ENCODE measurements around the gene ANKS3. TPM values are rescaled to one million over a fixed set of nuclear protein-coding genes. Genes with fewer than 3 reads are reported as not detected.

ANKS3 gene
- total and polyA plus RNA-seq, 2 of the 8 experiments (the other 6 are each of a cell fraction or from before 2014, with no cell fraction given) = 15.5 to 23.9 TPM

DNA sequence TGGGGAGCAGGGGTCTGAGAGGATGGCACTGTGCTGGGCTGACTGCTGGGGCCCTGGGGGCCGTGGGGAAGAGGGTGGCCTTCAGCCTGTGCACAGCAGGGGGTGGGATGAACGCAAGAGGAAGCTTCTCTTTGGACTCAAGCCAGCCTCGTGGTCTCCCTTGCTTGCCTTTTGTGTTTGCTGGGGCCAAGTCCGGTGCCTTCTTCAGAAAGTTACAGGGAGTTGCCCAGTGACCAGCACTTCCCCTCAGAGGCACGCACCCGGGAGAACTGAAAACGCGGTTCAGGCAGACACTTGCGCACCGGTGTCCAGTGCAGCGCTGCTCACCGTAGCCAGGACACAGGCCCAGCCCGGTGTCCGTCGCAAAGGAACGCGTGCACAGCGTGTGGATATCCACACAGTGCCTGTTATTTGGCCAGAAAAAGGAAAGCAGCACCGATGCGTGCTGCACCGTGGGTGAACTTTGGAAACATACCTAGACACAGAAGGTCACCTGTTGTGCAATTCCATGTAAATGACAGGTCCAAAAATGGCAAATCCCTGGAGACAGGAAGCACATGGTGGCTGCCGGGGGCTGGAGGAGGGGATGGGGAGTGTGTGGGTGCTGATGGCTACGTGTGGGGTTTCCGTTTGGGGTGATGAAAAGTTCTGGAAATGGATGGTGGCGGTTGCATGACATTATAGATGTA is 70.2 kb downstream of the ANKS3 start:
- no peak overlapping the region for H2BK15ac ChIP-seq (ENCODE audit: low read length)
- H3K23me2 ChIP-seq (ENCODE audit: low read depth, low read length) = peaks cover 6% of the 10 kb centered on the region
- H3K4ac ChIP-seq (replicated peaks; ENCODE audit: insufficient read length, low read depth, low read length) = no peak overlapping the region
- ChIA-PET CTCF (ENCODE audit: partially characterized antibody) (interaction anchor here (0.7 to 1.5 kb wide), 4 partner anchors 9 to 153 kb away, joined by 3 to 4 read pairs (median 3); no protein-coding TSS in a partner anchor), POLR2A (ENCODE audit: partially characterized antibody) (interaction anchor here (0.7 to 0.9 kb wide), 2 partner anchors 17 to 33 kb away, joined by 3 read pairs; no protein-coding TSS in a partner anchor)
- H2BK12ac ChIP-seq (ENCODE audit: low read depth, low read length) = no peak overlapping the region
- no peak overlapping the region for H3K18ac ChIP-seq (ENCODE audit: extremely low read depth, low read length)
- H2AK5ac ChIP-seq (ENCODE audit: low read depth, low read length) = no peak overlapping the region
- no peak overlapping the region for H2BK120ac ChIP-seq (replicated peaks; ENCODE audit: low read depth, low read length)
- no peak overlapping the region for H3K9ac ChIP-seq (replicated peaks in 1 of 4; ENCODE audit: extremely low read depth in 1 of 4, low read depth in 3 of 4, low read length in 3 of 4)
- no peak overlapping the region for H4K91ac ChIP-seq (replicated peaks; ENCODE audit: insufficient read length, low read length)
- peaks cover 0 to 3% of the 10 kb centered on the region in 2 experiments; a peak in 1 of 4 replicates for H3K79me2 ChIP-seq (ENCODE audit: control insufficient read depth in 1 of 2, insufficient read depth in 2 of 2, low read length in 2 of 2)
- no peak overlapping the region for H3K4me2 ChIP-seq (ENCODE audit: insufficient read depth in 1 of 2, low read depth in 2 of 2, low read length in 2 of 2)
- H2AFZ ChIP-seq (ENCODE audit: low read length) = no peak overlapping the region
- no peak overlapping the region for H2BK20ac ChIP-seq (ENCODE audit: low read length)
- H4K8ac ChIP-seq (ENCODE audit: extremely low read depth, insufficient read depth, low read length) = no peak overlapping the region
- H2BK5ac ChIP-seq (ENCODE audit: low read depth, low read length) = peak overlapping the region; percentile 88; the same call in 1 of the 2 replicates
- no peak overlapping the region for H3K56ac ChIP-seq (replicated peaks; ENCODE audit: insufficient read length, low read depth, low read length)
- no peak overlapping the region for H3K23ac ChIP-seq (ENCODE audit: insufficient read length)
- peaks cover 0 to 23% of the 10 kb centered on the region in 2 experiments for H4K20me1 ChIP-seq (replicated peaks in 1 of 2; ENCODE audit: control insufficient read depth in 1 of 2, insufficient read depth in 2 of 2, low read length in 2 of 2)
- peaks cover 15% of the 10 kb centered on the region; the same call in 1 of the 2 replicates for H3K79me1 ChIP-seq (ENCODE audit: low read depth, low read length)
- 93% methylated on average over 25 of the region's 25 CpGs; no CpG with 5 or more reads in 1 of the 2 experiments for WGBS, 2 experiments (ENCODE audit: extremely low coverage in 1 of 2, insufficient coverage in 1 of 2, insufficient read length in 1 of 2, insufficient replicate concordance in 2 of 2, low coverage in 1 of 2, low lambda C conversion rate in 2 of 2, missing lambda C conversion rate in 1 of 2)
- FAIRE-seq = no peak
- no peak overlapping the region for H3K14ac ChIP-seq (ENCODE audit: insufficient read length)
- DNase-seq (ENCODE audit: low read depth in 1 of 2, low spot score in 2 of 2) = no peak
- H3K4me1 ChIP-seq (replicated peaks in 1 of 4; ENCODE audit: control insufficient read depth in 3 of 4, insufficient read depth in 4 of 4, low read length in 3 of 4) = peaks cover 0 to 2% (median 0%) of the 10 kb centered on the region in 4 experiments; a peak in 3 of 7 replicates
- peaks cover 2 to 21% (median 16%) of the 10 kb centered on the region in 4 experiments; a peak in 7 of 8 replicates for H3K36me3 ChIP-seq (ENCODE audit: control insufficient read depth in 2 of 4, insufficient read depth in 4 of 4, low read length in 3 of 4)
- H4K5ac ChIP-seq (ENCODE audit: insufficient read length, low read depth, low read length) = no peak overlapping the region
- no peaks in the 10 kb centered on the region for H3K27me3 ChIP-seq (replicated peaks in 1 of 4; ENCODE audit: control insufficient read depth in 3 of 4, extremely low read depth in 1 of 4, insufficient read depth in 3 of 4, low read length in 3 of 4)
- no peak overlapping the region for H3K4me3 ChIP-seq (ENCODE audit: extremely low read depth in 1 of 4, insufficient read depth in 2 of 4, low read depth in 3 of 4, low read length in 4 of 4)
- H3K27ac ChIP-seq (ENCODE audit: low read depth, low read length) = no peak overlapping the region
- H3K9me3 ChIP-seq (ENCODE audit: insufficient read depth in 2 of 2, low read depth in 1 of 2, low read length in 1 of 2) = no peaks in the 10 kb centered on the region
- TF ChIP-seq HDAC6 (IDR thresholded peaks at IDR 0.05; ENCODE audit: low read depth, low read length) = no peak
- no peak for TF ChIP-seq RBBP5 (IDR thresholded peaks at IDR 0.05; ENCODE audit: borderline replicate concordance, low read depth, low read length)
- TF ChIP-seq RAD21 (IDR thresholded peaks at IDR 0.05 in 1 of 2, conservative IDR thresholded peaks at IDR 0.05 in 1 of 2; ENCODE audit: low read depth in 2 of 2, low read length in 2 of 2) = no peak
- TF ChIP-seq MAFK (IDR thresholded peaks at IDR 0.05; ENCODE audit: low read depth, low read length) = no peak
- TF ChIP-seq NANOG (IDR thresholded peaks at IDR 0.05; ENCODE audit: insufficient read depth, low read depth, low read length, poor library complexity, severe bottlenecking) = no peak
- no peak for TF ChIP-seq CREB1 (IDR thresholded peaks at IDR 0.05)
- TF ChIP-seq E2F6 (IDR thresholded peaks at IDR 0.05) = no peak
- no peak for TF ChIP-seq SP2 (IDR thresholded peaks at IDR 0.05; ENCODE audit: low read length)
- TF ChIP-seq MAX (IDR thresholded peaks at IDR 0.05) = no peak
- no peak for TF ChIP-seq EGR1 (IDR thresholded peaks at IDR 0.05; ENCODE audit: borderline replicate concordance, low read depth, low read length)
- TF ChIP-seq CBX5 (IDR thresholded peaks at IDR 0.05; ENCODE audit: low read depth, low read length) = no peak

Data from H1 (cell line).